ENCODE results near the gene MRPL12. TPM values are rescaled to one million over a fixed set of nuclear protein-coding genes. Genes with fewer than 3 reads are reported as not detected.

Gene MRPL12
- total and polyA plus RNA-seq, 2 of the 13 experiments (the other 11 are each of a cell fraction or from before 2014, with no cell fraction given), result 39.1 to 94.1 TPM

DNA sequence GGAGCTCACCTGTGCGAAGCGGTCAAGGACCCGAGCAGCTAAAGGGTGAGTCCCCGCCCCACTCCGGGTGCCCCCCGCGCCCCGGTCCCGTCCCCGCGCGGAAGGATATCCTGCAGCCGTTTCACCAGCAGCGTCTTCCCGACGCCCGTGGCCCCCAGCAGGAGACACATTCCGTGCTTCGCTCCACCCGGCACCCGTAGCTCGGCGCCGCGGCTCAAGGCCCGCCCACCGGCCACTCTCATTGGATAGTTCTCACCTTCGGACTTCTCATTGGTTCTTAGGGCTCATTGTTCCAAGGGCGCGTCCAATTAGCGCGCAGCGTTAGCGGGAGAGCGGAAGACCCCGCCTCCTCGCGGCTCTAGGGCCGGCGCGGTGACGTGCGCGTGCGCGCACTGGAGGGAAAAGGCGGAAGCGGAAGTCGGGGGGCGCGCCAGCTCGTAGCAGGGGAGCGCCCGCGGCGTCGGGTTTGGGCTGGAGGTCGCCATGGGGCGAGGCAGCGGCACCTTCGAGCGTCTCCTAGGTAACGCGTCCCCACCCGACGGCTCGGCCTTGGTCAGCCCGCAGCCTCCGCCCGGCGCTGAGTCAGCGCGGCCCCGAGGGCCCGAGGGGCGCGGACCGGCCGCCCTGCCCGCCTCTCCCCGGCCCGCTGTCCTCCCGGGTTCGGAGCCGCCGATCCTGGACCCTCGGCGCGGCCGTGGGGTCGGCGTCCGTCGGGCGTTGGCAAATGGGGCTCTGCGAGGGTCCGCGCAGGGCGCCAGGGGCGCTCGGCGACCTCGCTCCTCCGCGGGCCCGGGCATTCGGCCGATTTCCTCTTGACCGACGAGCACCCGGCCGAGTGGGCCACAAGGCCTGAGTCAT lies 19.4 kb upstream of the MRPL12 start, which contains the start of the genes ARL16 and HGS (continued):
- TF ChIP-seq ZNF891 (CRISPR knock-in tag; IDR thresholded peaks at IDR 0.05) (no peak; the same call in 1 of the 2 replicates), HMGA1 (CRISPR knock-in tag; conservative IDR thresholded peaks at IDR 0.05) (no peak), NFRKB (IDR thresholded peaks at IDR 0.05) (no peak), ETV5 (CRISPR knock-in tag; IDR thresholded peaks at IDR 0.05; ENCODE audit: borderline replicate concordance) (peak; percentile 61), ZZZ3 (CRISPR knock-in tag; IDR thresholded peaks at IDR 0.05; ENCODE audit: borderline replicate concordance) (peak; percentile 68), SP5 (CRISPR knock-in tag; IDR thresholded peaks at IDR 0.05; ENCODE audit: borderline replicate concordance, low read depth) (peak; percentile 17; the same call in 1 of the 2 replicates), TOPORS (CRISPR knock-in tag; IDR thresholded peaks at IDR 0.05) (no peak), ZNF44 (CRISPR knock-in tag; IDR thresholded peaks at IDR 0.05) (peak; percentile 87; the same call in 1 of the 2 replicates), PHF21A (CRISPR knock-in tag; IDR thresholded peaks at IDR 0.05) (peak; percentile 42; the same call in 1 of the 2 replicates), SRSF9 (IDR thresholded peaks at IDR 0.05; ENCODE audit: borderline replicate concordance, insufficient read depth, low read depth, low read length, poor library complexity, severe bottlenecking) (no peak), TAF1 (CRISPR knock-in tag; IDR thresholded peaks at IDR 0.05) (peak; percentile 70; the same call in 1 of the 2 replicates), ATF1 (CRISPR knock-in tag; IDR thresholded peaks at IDR 0.05) (peak; percentile 78; the same call in 1 of the 2 replicates), PHF5A (CRISPR knock-in tag; IDR thresholded peaks at IDR 0.05; ENCODE audit: low read depth, unreplicated experiment) (no peak), FOXM1 (CRISPR knock-in tag; IDR thresholded peaks at IDR 0.05) (0 out of 2 replicates have a peak, but pooled peaks have one; percentile 58), SMC3 (IDR thresholded peaks at IDR 0.05; ENCODE audit: low read length) (no peak), ZSCAN25 (CRISPR knock-in tag; IDR thresholded peaks at IDR 0.05) (peak; percentile 69; the same call in 1 of the 2 replicates), SP140L (CRISPR knock-in tag; IDR thresholded peaks at IDR 0.05; ENCODE audit: borderline replicate concordance) (no peak), ZNF598 (CRISPR knock-in tag; IDR thresholded peaks at IDR 0.05; ENCODE audit: borderline replicate concordance) (0 out of 2 replicates have a peak, but pooled peaks have one; percentile 19), ZNF496 (CRISPR knock-in tag; IDR thresholded peaks at IDR 0.05; ENCODE audit: insufficient replicate concordance) (no peak), TOE1 (CRISPR knock-in tag; IDR thresholded peaks at IDR 0.05) (no peak)
- TF ChIP-seq, protein P1, sequence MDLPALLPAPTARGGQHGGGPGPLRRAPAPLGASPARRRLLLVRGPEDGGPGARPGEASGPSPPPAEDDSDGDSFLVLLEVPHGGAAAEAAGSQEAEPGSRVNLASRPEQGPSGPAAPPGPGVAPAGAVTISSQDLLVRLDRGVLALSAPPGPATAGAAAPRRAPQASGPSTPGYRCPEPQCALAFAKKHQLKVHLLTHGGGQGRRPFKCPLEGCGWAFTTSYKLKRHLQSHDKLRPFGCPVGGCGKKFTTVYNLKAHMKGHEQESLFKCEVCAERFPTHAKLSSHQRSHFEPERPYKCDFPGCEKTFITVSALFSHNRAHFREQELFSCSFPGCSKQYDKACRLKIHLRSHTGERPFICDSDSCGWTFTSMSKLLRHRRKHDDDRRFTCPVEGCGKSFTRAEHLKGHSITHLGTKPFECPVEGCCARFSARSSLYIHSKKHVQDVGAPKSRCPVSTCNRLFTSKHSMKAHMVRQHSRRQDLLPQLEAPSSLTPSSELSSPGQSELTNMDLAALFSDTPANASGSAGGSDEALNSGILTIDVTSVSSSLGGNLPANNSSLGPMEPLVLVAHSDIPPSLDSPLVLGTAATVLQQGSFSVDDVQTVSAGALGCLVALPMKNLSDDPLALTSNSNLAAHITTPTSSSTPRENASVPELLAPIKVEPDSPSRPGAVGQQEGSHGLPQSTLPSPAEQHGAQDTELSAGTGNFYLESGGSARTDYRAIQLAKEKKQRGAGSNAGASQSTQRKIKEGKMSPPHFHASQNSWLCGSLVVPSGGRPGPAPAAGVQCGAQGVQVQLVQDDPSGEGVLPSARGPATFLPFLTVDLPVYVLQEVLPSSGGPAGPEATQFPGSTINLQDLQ (CRISPR knock-in tag; IDR thresholded peaks at IDR 0.05), result no peak
- TF ChIP-seq, protein P2, sequence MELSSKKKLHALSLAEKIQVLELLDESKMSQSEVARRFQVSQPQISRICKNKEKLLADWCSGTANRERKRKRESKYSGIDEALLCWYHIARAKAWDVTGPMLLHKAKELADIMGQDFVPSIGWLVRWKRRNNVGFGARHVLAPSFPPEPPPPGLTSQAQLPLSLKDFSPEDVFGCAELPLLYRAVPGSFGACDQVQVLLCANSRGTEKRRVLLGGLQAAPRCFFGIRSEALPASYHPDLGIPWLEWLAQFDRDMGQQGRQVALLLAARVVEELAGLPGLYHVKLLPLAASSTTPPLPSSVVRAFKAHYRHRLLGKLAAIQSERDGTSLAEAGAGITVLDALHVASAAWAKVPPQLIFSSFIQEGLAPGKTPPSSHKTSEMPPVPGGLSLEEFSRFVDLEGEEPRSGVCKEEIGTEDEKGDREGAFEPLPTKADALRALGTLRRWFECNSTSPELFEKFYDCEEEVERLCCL (CRISPR knock-in tag; IDR thresholded peaks at IDR 0.05; ENCODE audit: borderline replicate concordance), result no peak
- TF ChIP-seq, protein P3, sequence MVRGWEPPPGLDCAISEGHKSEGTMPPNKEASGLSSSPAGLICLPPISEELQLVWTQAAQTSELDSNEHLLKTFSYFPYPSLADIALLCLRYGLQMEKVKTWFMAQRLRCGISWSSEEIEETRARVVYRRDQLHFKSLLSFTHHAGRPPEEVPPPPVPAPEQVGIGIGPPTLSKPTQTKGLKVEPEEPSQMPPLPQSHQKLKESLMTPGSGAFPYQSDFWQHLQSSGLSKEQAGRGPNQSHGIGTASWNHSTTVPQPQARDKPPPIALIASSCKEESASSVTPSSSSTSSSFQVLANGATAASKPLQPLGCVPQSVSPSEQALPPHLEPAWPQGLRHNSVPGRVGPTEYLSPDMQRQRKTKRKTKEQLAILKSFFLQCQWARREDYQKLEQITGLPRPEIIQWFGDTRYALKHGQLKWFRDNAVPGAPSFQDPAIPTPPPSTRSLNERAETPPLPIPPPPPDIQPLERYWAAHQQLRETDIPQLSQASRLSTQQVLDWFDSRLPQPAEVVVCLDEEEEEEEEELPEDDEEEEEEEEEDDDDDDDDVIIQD (CRISPR knock-in tag; IDR thresholded peaks at IDR 0.05; ENCODE audit: low read depth), result peak; percentile 68; the same call in 1 of the 2 replicates
- TF ChIP-seq, protein P4, sequence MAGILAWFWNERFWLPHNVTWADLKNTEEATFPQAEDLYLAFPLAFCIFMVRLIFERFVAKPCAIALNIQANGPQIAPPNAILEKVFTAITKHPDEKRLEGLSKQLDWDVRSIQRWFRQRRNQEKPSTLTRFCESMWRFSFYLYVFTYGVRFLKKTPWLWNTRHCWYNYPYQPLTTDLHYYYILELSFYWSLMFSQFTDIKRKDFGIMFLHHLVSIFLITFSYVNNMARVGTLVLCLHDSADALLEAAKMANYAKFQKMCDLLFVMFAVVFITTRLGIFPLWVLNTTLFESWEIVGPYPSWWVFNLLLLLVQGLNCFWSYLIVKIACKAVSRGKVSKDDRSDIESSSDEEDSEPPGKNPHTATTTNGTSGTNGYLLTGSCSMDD (CRISPR knock-in tag; IDR thresholded peaks at IDR 0.05), result no peak

All from HepG2 (cell line).